B cell (primary cell): ENCODE results near the gene TNN.

ENCODE experiments used
- CTCF ChIP-seq: fragments of 200-600 bp; IDR thresholded peaks from one replicate; pipeline ENCODE4 v1.8.0; 2022; ENCODE audit warnings: antibody characterized with exemption, mild to moderate bottlenecking
- EZH2 ChIP-seq: IDR thresholded peaks from 2 replicates; pipeline ENCODE4 v1.6.1; 2012; ENCODE audit warnings: borderline replicate concordance, low read depth, mild to moderate bottlenecking, moderate library complexity, low read length; ENCODE audit not compliant: insufficient read depth, poor library complexity, severe bottlenecking

GRCh38 chr1:175043824-175044223 is 23.8 kb upstream of the TNN start:
- TF ChIP-seq CTCF (no peak), EZH2 (no peak)
